ELR (cell line): ENCODE results near the gene ACACA.

Experiments
- DNase-seq: peaks from one replicate; pipeline ENCODE4 v3.0.0-alpha.2; 2015; ENCODE audit warnings: low read depth

ACACA gene

DNA sequence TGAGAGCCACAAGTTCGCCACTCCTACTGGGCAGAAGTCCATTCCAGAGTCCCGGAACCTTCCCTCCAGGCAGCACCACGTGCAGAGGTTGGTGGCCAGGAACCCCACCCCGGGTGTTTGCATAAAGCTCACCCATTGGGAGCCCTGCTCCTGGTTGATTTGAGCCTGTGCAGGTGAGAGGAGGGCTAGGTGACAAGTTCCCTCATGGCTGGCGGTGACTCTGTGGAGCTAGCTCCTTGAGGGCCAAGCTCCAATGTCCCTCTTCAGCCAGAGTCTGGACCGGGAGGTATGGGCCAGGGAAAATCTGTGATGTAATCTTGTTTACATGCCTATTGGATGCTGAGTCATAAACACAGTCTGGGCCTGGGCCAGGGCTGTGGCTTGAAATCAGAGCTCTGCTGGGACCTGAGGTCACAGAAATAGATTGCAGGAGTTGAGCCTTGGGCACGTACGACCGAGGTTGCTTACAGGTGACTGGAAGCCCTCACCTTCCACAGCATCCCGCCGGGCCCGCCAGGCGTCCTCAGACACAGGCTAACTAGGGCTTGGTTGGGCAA is 339.0 kb downstream of the ACACA start:
- peak; percentile 87 for DNase-seq

- DNase-seq, result no peak
These were observed 340.0 kb downstream of the ACACA start for GRCh38 chr17:37066322-37067255.

- no peak for DNase-seq
These were observed 340.9 kb downstream of the ACACA start for GRCh38 chr17:37065486-37066321.

DNA sequence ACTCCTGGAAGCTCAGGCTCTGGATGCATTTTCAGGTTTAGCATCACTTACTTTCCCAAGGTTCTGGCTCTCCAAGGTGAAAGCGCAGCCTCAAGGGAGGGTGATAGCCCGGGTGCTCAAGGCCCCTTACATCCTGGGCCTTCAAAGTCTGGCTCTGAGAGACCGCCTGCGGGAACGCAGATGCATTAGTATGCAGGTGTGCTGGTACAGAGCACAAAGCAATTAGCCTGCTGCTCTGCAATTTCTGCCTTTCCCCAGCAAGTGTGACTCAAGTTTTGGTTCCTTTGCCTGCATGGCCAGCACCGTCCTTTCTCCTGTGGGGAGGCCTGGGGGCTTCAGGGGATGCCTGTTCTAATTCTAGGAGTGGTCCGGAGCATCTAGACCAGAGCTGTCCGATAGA is 341.7 kb downstream of the ACACA start:
- no peak for DNase-seq

GRCh38 chr17:37064206-37064605 is 342.4 kb downstream of the ACACA start:
- DNase-seq, result no peak

DNA sequence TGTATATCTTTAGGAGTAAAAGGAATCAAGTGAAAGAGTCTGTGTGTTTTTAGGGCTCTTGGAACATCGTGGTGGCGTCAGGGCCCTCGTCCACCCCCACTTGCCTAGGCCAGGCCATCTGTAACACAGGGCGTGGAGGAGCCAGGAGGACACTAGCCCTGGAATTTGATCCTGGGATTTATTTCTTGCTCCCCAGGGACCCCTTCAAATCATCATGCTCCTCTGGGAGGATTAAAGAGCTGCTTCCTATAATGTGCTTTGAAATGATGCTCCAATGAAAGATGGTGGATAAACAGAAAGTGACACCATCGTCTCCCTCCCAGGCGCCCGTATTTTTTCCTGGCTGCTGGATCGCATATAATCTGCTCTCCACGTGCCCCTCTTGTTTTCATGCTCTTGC is 344.6 kb downstream of the ACACA start:
- DNase-seq, result no peak

GRCh38 chr17:37060928-37061327 is 345.7 kb downstream of the ACACA start:
- no peak for DNase-seq

- DNase-seq, result no peak
These were observed 346.5 kb downstream of the ACACA start for GRCh38 chr17:37060094-37060493.

GRCh38 chr17:37059493-37059892 is 347.1 kb downstream of the ACACA start:
- DNase-seq, result no peak

DNA sequence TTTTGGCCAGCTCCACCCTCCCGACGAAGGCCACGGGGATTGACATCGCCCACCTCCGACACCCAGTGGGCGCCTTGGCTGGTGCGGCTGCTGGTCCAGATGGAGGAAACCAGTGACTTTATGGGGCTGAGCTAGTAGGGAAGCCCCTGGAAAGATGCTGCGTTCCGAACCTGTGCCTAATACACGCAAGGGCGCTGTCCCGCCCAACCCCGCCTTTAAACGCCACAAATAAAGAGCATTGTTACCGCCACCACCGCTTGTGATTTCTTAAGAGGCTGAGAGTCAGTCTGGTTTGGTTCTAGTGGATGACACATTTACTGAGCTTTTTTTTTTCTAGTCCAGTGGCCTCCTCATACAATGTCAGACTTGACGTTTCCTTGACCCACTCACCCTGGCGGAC is 350.0 kb downstream of the ACACA start:
- no peak for DNase-seq

DNA sequence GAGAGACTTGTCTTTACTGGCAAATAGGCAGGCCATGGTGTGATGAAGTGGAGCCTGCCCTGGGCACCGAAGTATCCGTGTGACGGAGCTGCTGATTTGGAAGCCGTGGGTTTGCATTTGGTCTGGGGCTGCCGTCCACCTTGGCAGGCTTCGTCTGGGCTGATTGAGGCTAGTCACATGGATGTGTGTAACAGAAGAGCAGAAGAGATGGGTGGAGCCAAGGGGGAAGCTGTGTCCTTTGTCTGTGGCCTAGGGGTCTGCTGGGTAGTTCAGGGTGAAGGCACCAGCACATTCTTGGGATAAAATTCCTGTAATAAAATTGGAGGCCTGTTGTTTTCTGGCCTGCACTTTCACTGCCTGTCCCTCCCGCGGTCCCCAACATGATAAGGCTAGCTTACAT is 351.7 kb downstream of the ACACA start:
- no peak for DNase-seq

DNA sequence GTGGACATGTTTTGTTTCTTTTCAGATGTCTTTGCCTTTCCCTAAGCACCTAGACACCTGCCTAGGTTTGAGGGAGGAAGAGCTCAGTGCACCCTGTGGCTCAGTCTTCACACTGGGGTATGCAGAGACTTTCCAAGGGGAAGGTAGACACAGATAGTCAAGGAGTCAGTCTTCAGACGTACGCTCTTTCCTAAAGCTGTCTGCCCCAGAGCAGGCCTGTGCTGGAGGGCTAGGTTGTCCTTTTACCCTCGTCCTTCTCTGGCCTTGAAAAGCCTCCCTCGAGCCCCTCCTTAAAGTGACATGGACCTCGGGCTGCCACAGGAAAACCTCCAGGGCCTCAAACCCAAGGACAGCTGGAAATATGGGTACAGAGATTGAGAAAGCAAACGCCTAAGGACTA is 354.2 kb downstream of the ACACA start:
- DNase-seq, result no peak

- no peak for DNase-seq
These were observed 354.8 kb downstream of the ACACA start for GRCh38 chr17:37051833-37052232.

DNA sequence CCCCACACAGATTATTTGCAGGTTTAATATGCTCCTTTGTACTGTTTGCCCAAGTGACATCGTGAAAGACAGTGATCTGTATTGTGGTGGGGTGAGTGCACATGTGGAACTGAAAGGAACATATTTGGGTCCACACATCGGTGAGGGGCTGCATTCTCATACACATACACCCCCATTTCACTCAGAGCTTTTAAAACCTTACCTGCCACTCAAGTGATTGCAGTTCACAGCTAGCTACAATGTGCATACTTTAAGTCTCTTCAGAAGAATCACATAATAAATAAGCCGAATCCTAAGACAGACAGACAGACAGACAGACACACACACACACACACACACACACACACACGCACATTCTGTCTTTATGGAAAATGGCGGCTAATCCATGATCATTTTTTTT is 355.3 kb downstream of the ACACA start:
- DNase-seq, result no peak

GRCh38 chr17:37050920-37051319 is 355.7 kb downstream of the ACACA start:
- DNase-seq, result peak; percentile 14

DNA sequence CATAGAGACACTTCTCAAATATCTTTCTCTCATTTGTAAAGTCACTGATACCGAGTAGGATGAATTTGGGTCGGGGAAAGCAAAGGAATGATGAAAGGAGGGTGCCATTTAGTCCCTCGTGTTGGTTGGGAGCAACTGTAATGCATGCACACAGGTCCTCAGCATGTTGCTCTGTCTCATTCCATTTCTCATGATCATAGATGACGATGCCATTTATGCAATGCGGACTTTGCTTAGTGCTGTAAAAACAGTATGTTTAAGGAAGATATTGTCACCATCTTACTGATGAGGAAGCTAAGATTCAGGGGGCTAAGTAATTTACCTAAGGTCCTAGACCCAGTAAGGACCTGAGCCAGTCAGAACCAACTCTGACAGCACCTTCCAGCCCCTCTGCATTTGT is 357.8 kb downstream of the ACACA start:
- no peak for DNase-seq

- DNase-seq, result peak; percentile 80
These were observed 359.0 kb downstream of the ACACA start for GRCh38 chr17:37047631-37048104.

- DNase-seq, result no peak
These were observed 361.2 kb downstream of the ACACA start for GRCh38 chr17:37045351-37045922.

GRCh38 chr17:37043201-37043600 is 363.4 kb downstream of the ACACA start:
- DNase-seq, result no peak

- DNase-seq, result no peak
These were observed 364.7 kb downstream of the ACACA start for GRCh38 chr17:37041932-37042331.

DNA sequence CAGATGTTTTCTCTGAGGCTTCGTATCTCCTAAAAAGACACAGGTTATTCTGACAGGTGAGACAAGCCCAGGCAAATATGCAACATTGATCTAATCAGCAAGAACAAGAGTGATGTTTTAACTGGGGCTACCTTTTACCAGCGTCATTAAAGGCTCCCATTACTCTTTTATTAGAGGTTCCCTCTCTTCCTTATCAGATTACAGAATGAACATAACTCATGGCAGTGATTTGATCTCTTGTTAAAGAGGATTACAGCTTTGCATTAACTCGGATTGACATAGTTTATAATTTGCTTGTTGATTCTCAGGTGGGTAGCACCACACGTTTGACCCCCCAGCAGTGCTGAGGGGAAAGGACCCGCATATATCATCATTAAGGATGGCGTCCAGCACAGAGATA is 367.4 kb downstream of the ACACA start:
- no peak for DNase-seq

- no peak for DNase-seq
These were observed 369.0 kb downstream of the ACACA start for GRCh38 chr17:37037590-37038155.
